GM04504 (cell line): ENCODE data around the gene SPARCL1.
"Not testable (repeated sequence)": the region's sequence is repeated elsewhere in the genome, so short reads cannot be mapped to it uniquely, and the experiment has no call there.

Source experiments
- DNase-seq: peaks from one replicate; pipeline ENCODE4 v3.0.0-alpha.2; 2012; ENCODE audit warnings: low read depth

Gene SPARCL1

GRCh38 chr4:87529187-87529586 is at the start of gene SPARCL1:
Gene SPARCL1, minus strand, starts transcription at chr4:87529376. Its CDS starts 29,802 bp downstream, at chr4:87499574.
- no peak for DNase-seq

DNA sequence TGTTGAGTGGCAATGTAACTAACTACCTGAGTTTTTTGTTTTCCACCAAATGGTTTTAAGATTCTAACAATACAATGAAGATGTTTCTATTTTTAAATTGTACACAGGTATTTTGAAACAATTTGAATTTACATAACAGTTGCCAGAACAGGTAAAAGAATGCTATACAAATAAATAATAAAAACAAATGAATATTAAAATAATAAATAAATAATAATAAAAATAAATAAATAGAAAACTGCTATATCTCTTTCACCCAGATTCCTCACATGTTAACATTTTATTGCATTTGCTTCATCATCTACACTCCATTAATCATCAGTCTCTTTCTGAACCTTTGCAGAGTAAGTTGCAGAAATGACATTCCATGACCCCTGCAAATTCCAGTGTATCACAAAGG is 46.8 kb upstream of the SPARCL1 start:
- no peak for DNase-seq

- DNase-seq = no peak
These were observed 46.2 kb upstream of the SPARCL1 start for GRCh38 chr4:87575408-87575807.

DNA sequence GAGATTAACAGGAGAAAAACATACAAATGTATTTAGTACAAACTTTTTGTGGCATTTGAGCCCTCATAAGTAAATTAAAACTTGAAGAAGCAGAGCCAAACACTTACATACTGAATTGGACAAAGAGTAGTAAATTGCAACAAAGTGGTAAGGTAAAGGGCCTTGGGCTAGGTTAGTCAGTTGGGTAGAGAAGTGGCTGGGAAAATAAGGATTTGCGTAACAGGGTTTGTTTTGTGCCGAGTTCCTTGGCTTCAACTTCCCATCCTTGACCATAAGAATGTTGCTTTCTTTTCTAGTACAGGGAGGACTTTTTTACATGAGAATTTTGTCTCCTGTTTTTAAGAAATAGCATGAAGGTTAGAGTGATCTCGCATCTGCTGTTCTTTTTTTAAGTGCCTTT is 45.8 kb upstream of the SPARCL1 start:
- DNase-seq = no peak

DNA sequence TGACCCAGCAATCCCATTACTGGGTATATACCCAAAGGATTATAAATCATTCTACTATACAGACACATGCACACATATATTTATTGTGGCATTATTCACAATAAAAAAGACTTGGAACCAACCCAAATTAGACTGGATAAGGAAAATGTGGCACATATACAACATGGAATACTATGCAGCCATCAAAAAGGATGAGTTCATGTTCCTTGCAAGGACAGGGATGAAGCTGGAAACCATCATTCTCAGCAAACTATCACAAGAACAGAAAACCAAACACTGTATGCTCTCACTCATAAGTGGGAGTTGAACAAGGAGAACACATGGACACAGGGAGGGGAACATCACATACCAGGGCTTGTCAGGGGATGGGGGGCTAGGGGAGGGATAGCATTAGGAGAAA is 45.2 kb upstream of the SPARCL1 start:
- DNase-seq = not testable (repeated sequence)

DNA sequence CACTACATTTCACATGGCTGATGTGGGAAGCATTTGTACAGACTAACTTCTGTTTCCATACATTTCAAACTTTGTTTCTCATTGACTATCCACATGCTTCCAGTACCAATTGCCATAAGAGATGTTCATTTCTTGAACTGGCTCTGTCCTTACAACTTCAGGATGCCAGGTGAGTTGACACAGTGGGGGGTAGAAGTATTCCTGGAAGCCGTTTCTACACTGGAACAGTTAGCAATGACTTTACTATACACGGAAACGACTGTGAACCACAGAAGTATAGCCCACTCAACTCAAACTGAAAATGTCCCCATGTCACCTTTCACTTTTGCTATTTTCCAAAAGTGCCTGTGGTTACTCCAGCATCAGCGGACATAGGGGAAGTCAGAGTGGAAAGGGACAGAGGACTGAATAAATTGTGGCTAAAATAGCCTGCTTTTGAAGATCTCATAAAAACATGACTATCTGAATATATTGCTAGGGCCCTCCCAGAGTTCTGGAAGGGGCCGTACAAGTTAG is 41.2 kb upstream of the SPARCL1 start:
- DNase-seq = no peak

DNA sequence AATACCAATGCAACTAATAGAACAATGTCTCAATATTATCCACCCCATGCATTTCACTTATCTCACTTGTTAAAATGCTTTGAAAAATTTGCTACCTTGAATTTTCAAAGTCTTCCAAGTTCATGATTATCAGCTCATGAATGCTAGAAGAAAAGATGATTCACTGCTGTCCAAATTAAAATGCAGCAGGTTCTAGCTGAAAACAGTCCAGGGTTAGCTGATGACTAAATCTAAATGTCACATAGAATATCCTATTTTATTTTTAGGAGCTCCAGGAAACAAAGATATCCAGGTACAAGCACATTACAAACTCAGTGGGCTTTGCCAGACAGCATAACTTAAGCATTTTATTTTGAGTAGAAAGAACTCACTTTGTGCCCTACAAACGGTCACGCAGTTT is 38.0 kb upstream of the SPARCL1 start:
- DNase-seq = no peak

DNA sequence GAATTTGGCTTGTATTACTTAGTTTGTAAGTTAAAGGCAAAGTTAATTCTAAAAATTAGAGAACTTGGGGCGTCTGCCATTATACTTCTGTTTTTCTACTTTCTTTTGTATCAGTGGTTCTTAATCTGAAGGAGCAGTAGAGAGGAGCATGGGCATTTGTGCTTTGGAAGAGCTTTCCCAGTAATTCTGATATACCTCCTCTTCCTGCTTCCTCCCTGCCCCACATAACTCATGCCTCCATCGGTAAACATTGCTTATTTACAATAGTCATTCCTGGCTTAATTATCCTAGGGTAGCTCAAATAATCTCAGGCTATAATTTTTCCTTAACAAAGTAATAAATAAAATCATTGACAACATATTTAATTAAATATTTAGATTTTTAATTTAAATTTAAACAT is 37.1 kb upstream of the SPARCL1 start:
- DNase-seq = no peak

DNA sequence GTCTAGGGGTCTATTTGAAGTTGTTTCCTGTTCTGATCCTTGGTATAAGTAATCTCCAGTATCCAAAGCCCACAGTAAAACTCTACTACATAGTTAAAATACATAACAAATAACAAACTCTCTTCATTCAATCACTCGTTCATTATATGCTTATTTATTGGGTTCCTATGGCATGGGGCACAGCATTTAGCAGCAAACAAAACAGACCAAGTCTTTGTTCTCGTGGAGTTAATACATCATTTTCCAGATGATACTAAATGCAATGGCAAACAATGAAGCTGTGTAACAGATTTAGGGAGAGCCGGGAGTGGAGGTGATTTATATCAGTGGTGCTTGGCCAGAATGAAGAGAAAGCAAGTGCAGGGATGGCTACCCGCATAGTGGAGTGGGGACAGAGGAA is 36.6 kb upstream of the SPARCL1 start:
- DNase-seq = no peak

- DNase-seq = no peak
These were observed 31.6 kb upstream of the SPARCL1 start for GRCh38 chr4:87560802-87561201.

DNA sequence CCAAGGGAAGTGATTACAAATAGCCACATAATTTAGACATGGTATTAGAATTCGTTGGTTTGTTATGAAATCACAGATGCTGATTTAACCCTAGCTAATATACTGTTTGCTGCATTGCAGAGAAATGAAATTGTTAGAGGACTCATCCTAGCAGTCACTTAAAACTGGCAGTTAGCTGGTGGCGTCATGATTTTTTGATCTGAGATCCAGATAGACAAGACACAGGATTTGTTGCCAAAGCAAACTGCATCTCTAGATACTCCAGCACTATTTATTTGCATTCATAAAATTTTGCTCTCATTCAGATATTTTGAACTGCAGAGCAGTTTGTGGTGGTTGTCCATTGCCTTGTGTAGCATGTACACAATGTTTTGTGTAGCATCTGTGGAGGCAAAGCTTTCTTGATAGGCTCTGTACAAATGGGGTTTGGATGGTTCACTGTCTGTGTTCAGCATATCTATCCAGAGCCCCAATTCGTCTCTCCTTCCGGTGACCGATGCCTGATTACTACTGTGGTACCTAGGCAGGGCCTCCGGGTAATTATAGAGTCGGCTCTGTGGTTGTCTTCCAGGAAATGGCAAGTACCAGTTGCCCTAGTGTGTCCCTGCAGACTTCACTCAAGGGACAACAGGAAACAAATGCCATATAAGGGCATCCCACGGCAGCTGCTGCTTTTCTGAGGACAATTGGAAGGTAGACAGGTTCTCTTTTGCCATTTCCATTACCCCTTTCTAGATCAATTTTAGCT is 30.1 kb upstream of the SPARCL1 start:
- no peak for DNase-seq

GRCh38 chr4:87557348-87557747 is 28.2 kb upstream of the SPARCL1 start:
- no peak for DNase-seq

- peak; percentile 57 for DNase-seq
These were observed 26.8 kb upstream of the SPARCL1 start for GRCh38 chr4:87555773-87556619.

- DNase-seq = no peak
These were observed 24.0 kb upstream of the SPARCL1 start for GRCh38 chr4:87553182-87553581.

DNA sequence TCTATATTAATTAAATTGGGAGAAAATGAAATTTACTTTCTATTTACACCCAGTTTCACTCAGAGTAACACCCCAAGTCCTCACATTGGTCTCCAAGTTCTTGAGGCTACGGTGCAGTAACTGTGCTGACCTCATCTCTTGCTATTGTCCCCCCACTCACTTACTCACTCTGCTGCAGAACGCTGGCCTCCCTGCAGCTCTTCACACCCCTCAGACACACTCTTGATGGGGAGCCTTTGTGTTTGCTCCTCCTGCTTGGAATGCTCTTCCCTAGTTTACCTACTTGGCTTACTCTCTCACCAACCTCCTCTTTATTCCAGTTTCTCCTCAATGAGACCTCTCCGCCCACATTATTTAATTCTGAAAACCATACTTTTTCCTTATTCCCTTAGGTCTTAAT is 22.2 kb upstream of the SPARCL1 start:
- DNase-seq = no peak

DNA sequence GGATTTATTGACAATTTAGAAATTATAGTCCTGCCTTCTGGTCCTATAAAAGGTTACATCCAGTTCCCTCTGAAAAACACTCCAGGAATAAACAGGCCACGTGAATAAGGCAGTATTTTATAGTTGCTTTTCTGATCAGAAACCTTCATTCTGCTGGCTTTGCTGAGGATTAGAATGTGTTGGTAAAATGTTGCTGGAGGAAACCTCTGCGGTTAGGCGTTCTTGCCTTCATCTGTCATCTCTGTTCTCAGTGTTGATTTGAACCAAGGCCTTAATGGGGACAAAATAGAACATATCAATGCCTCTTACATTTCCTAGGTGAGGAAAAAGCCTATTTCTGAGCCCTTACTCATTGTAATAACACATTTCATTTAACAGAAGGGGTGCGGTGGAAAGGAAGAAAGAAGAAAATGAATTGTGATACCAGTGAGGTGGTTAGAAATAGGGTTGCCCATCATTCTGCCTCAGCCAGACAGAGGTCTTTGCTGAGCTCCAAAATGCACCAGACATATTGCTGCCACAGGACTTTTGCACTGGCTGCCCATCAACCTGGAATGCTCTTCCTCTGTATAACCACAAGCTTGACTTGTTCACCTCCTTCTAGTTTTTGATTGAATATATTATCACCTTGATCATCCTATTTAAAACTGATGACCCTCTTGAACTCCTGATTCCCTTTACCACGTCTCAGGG is 18.0 kb upstream of the SPARCL1 start:
- no peak for DNase-seq

DNA sequence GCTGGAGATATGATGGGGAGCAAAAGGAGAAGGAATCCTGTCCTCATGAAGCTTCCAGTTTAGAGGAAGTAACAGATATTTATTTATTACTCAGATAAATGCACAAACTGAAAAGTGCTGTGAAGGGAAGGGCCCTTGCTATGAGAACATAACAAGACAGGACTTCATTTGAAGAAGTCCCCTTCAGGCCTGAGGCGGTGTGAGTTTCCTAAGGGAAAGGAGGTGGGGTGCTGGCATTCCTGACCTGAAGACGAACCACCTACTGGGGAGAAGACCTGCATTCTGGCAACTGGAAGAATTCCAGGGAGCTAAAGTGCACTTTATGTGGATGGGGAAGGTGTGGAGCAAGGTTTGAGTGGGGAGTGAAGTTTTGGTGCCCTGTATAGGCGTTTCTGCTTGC is 15.9 kb upstream of the SPARCL1 start:
- DNase-seq = no peak

DNA sequence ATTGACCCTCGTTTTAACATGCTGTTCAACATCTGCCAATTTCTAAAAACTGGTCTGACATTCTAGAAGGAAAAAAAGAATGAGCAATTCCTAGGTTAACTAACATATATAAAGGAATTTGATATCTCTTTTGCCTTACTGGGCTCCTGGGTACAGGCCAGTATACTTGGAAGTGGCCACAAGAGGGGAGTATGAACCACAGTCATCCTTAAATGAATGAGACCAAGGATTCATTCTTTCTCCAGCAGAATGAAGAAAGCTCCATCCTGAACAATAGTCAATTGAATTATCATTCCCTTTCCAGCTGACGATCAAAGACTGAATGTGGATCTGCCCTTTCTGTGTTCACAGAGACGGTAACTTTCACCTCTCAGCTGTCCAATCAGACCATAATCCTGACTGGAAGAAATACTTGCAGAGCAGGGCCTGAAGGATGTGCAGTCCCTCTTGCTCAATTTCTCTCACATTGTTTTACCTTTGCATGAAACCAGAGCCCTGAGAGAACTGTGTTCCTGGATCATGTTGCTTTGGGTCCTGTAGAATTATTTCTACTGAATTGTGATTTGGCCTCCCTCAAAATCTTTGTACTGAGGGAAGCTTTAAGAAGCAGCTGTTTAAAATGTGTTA is 14.8 kb upstream of the SPARCL1 start:
- DNase-seq = no peak

DNA sequence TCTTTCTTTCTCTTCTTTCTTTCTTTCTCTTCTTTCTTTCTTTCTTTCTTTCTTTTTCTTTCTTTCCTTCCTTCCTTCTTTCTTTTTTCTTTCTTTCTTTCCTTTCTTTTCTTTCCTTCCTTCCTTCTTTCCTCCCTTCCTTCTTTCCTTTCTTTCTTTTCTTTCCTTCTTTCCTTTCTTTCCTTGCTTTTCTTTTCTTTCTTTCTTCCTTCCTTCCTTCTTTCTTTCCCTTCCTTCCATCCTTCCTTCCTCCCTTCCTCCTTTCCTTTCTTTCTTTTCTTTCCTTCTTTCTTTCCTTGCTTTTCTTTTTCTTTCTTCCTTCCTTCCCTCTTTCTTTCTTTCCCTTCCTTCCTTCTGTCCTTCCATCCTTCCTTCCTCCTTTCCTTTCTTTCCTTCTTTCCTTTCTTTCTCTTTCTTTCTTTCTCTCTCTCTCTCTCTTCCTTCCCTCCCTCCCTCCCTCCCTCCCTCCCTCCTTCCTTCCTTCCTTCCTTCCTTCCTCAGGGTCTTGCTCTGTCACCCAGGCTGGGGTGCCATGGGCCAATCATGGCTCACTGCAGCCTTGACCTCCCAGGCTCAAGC is 13.6 kb upstream of the SPARCL1 start:
- no peak for DNase-seq

DNA sequence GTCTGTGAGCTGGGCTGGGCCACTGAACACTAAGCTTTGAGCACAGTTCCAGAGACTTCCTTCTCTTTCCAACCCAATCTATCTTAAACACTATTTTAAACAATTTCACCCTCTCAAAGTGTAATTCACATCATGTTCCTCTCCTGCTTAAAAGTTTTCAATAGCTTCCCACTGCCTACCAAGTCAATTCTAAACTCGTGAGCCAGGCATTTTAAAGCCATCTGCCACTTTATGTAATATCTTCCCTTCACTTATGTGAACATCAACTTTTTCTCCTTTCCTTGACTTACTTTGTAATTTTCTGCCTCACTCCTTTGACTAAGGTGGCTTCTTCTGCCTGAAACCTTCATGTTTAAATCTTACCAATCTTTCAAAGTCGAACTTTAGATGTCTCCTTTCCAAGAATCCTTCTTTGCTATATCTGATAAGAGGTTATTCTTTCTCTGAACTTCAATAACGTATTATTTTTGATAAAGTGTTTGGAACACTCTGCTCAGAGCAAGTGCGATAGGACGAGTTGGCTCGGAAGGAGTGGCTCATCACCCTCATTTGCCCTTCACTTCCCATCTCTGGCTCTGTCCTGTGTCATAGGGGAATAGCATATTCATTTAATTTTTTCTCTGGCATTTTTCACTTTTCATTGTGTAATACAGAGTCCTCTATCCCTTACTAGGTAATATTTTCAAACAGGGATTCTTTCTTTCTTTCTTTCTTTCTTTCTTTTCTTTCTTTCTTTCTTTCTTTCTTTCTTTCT is 13.0 kb upstream of the SPARCL1 start:
- DNase-seq = no peak

DNA sequence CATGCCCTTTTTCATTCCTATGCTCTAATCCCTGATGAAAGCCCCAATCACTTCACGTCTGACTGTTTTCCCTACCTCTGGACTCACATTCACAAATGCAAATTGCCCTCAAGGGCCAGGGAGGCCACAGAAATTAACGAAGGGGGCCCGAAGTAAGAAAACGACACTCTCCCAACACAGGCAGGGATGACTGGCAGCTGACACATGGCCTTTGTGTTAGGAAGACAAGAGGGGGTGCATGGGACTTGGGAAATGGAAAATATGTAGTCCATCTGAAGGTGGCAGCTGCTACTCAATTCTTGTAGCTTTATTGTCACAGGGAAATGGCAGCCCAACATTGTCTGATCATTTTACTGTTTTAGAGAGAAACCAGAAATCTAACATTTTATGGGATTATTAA is 12.3 kb upstream of the SPARCL1 start:
- no peak for DNase-seq
